Measurements from ENCODE around the gene CHIA. TPM values are rescaled to one million over a fixed set of nuclear protein-coding genes. Genes with fewer than 3 reads are reported as not detected.
"Not testable (repeated sequence)": the region's sequence is repeated elsewhere in the genome, so short reads cannot be mapped to it uniquely, and the experiment has no call there.

The CHIA gene
- total RNA-seq, 4 donors from 2014 or later, result not detected

- H3K27ac ChIP-seq, result no peak overlapping the region
- no peaks in the 10 kb centered on the region for H3K4me1 ChIP-seq
- H3K4me3 ChIP-seq, result no peak overlapping the region
- 86 to 88% methylated on average over 3 of the region's 3 CpGs for WGBS, 2 donors
- H3K9me3 ChIP-seq, result no peaks in the 10 kb centered on the region
- H3K27me3 ChIP-seq, result no peaks in the 10 kb centered on the region
- no peak for DNase-seq (ENCODE audit: low spot score in 2 of 2)
- H3K36me3 ChIP-seq, result no peaks in the 10 kb centered on the region
- TF ChIP-seq CTCF (IDR thresholded peaks at IDR 0.05) (no peak), POLR2A (IDR thresholded peaks at IDR 0.05) (no peak), EP300 (IDR thresholded peaks at IDR 0.05) (no peak)
Observed at GRCh38 chr1:111359376-111359775, 68.7 kb downstream of the CHIA start.

GRCh38 chr1:111360257-111360656 lies 69.6 kb downstream of the CHIA start:
- not testable (repeated sequence) for H3K4me1 ChIP-seq; H3K27ac ChIP-seq; H3K9me3 ChIP-seq; H3K36me3 ChIP-seq; H3K4me3 ChIP-seq; H3K27me3 ChIP-seq; DNase-seq (ENCODE audit: low spot score in 2 of 2)
- 22 to 27% methylated on average over 4 of the region's 4 CpGs for WGBS, 2 donors

GRCh38 chr1:111361761-111362160 lies 71.1 kb downstream of the CHIA start:
- Histone ChIP-seq H3K27me3 (peaks cover 0 to 6% of the 10 kb centered on the region in 2 donors), H3K9me3 (no peaks in the 10 kb centered on the region), H3K4me3 (no peak overlapping the region), H3K36me3 (no peaks in the 10 kb centered on the region), H3K27ac (no peak overlapping the region), H3K4me1 (no peaks in the 10 kb centered on the region)
- 87 to 91% methylated on average over 9 of the region's 9 CpGs for WGBS, 2 donors
- TF ChIP-seq POLR2A (IDR thresholded peaks at IDR 0.05) (no peak), EP300 (IDR thresholded peaks at IDR 0.05) (no peak), CTCF (IDR thresholded peaks at IDR 0.05) (no peak)
- no peak for DNase-seq (ENCODE audit: low spot score in 2 of 2)

- Histone ChIP-seq H3K36me3 (no peaks in the 10 kb centered on the region), H3K27ac (no peak overlapping the region), H3K4me1 (no peaks in the 10 kb centered on the region), H3K9me3 (no peaks in the 10 kb centered on the region), H3K27me3 (peaks cover 0 to 9% of the 10 kb centered on the region in 2 donors), H3K4me3 (no peak overlapping the region)
- 50 to 61% methylated on average over 4 of the region's 4 CpGs for WGBS, 2 donors
- DNase-seq (ENCODE audit: low spot score in 2 of 2), result no peak
- TF ChIP-seq CTCF (IDR thresholded peaks at IDR 0.05) (no peak), POLR2A (IDR thresholded peaks at IDR 0.05) (no peak), EP300 (IDR thresholded peaks at IDR 0.05) (no peak)
Observed at GRCh38 chr1:111364690-111365089, 74.0 kb downstream of the CHIA start.

GRCh38 chr1:111366256-111366655 lies 75.6 kb downstream of the CHIA start:
- Histone ChIP-seq H3K36me3 (no peaks in the 10 kb centered on the region), H3K27me3 (peaks cover 0 to 9% of the 10 kb centered on the region in 2 donors), H3K4me3 (no peak overlapping the region), H3K4me1 (no peaks in the 10 kb centered on the region), H3K9me3 (no peaks in the 10 kb centered on the region), H3K27ac (no peak overlapping the region)
- 64 to 65% methylated on average over 1 of the region's 1 CpG for WGBS, 2 donors
- no peak for DNase-seq (ENCODE audit: low spot score in 2 of 2)
- no peak for TF ChIP-seq EP300 (IDR thresholded peaks at IDR 0.05)
- TF ChIP-seq POLR2A (IDR thresholded peaks at IDR 0.05), result no peak

GRCh38 chr1:111369177-111369576 lies 78.5 kb downstream of the CHIA start:
- Histone ChIP-seq H3K9me3 (no peaks in the 10 kb centered on the region), H3K27ac (no peak overlapping the region), H3K4me1 (no peaks in the 10 kb centered on the region), H3K36me3 (no peaks in the 10 kb centered on the region), H3K4me3 (no peak overlapping the region), H3K27me3 (peaks cover 0 to 9% of the 10 kb centered on the region in 2 donors)
- no peak for DNase-seq (ENCODE audit: low spot score in 2 of 2)
- TF ChIP-seq POLR2A (IDR thresholded peaks at IDR 0.05) (no peak), CTCF (IDR thresholded peaks at IDR 0.05) (no peak), EP300 (IDR thresholded peaks at IDR 0.05) (no peak)
- 74 to 79% methylated on average over 2 of the region's 2 CpGs for WGBS, 2 donors

All from tibial nerve (tissue), 4 donors.